H1 (cell line): Measurements from ENCODE around the gene PRKAG1. TPM values are rescaled to one million over a fixed set of nuclear protein-coding genes. Genes with fewer than 3 reads are reported as not detected.

Source experiments
- CBX8 ChIP-seq: fragments of 300-800, 300-1000 bp; sonication (generic); IDR thresholded peaks from 2 replicates; pipeline ENCODE4 v1.7.1; 2016; ENCODE audit warnings: low read depth, low read length, borderline replicate concordance
- CHD1 ChIP-seq: IDR thresholded peaks from 2 replicates; pipeline ENCODE4 v1.6.1; 2012; ENCODE audit warnings: low read depth, low read length, improper control_type of control experiment
- CREB1 ChIP-seq: IDR thresholded peaks from 2 replicates; pipeline ENCODE4 v1.6.1; 2012; ENCODE audit warnings: inconsistent platforms
- NRF1 ChIP-seq: IDR thresholded peaks from 2 replicates; pipeline ENCODE4 v1.6.1; 2011; ENCODE audit warnings: mild to moderate bottlenecking, low read depth, low read length, improper control_type of control experiment
- POLR2A ChIP-seq, 2 experiments: IDR thresholded peaks; 1 replicate in 1 of 2; 2 replicates in 1 of 2; pipeline ENCODE4 v1.6.1; 2011; ENCODE audit warnings: low read depth in 2 of 2, low read length in 2 of 2, mild to moderate bottlenecking in 2 of 2; ENCODE audit errors: control extremely low read depth in 1 of 2
- POLR2AphosphoS5 ChIP-seq: IDR thresholded peaks from 2 replicates; pipeline ENCODE4 v1.6.1; 2011; ENCODE audit warnings: low read depth, low read length
- SIN3A ChIP-seq, 2 experiments: IDR thresholded peaks in 1 of 2; conservative IDR thresholded peaks in 1 of 2; 2 replicates each; pipeline ENCODE4 v1.6.1; 2011 to 2012; ENCODE audit warnings: low read length in 2 of 2, improper control_type of control experiment in 1 of 2, low read depth in 1 of 2, mild to moderate bottlenecking in 1 of 2
- TEAD4 ChIP-seq: IDR thresholded peaks from 2 replicates; pipeline ENCODE4 v1.6.1; 2012; ENCODE audit warnings: low read depth, low read length, inconsistent platforms, mixed read lengths
- polyA plus RNA-seq, 7 experiments: library from polyadenylated mRNA; depleted of rRNA in 3 of 7; stranded (reverse) in 5 of 7; unstranded in 2 of 7; fragments of >200 nt in 5 of 7; fragments of 200-250 nt in 2 of 7; gene quantifications; 1 replicate in 5 of 7; 2 replicates in 1 of 7; 4 replicates in 1 of 7; pipeline versions ENCODE4 v1.2.1 to v1.2.3, GENCODE V29; 2011 to 2013; ENCODE audit warnings: missing spikeins in 2 of 7, mixed read lengths in 2 of 7
- total RNA-seq: library from RNA; stranded (reverse); fragmentation: NEBNext Ultra II Directional; extraction: Animal tissue kit (Norgen Biotek cat#: 25700); gene quantifications from 2 replicates; pipeline ENCODE4 v1.2.1, GENCODE V29; 2021
- TF ChIP-seq, protein P1 (sequence below): IDR thresholded peaks from 2 replicates; pipeline ENCODE4 v1.6.1; 2012; ENCODE audit warnings: low read length, inconsistent platforms
- TF ChIP-seq, protein P2 (sequence below): IDR thresholded peaks from 2 replicates; pipeline ENCODE4 v1.6.1; 2012; ENCODE audit warnings: inconsistent platforms

The PRKAG1 gene
- total and polyA plus RNA-seq, 2 of the 8 experiments (the other 6 are each of a cell fraction or from before 2014, with no cell fraction given): 38.6 to 57.5 TPM

DNA sequence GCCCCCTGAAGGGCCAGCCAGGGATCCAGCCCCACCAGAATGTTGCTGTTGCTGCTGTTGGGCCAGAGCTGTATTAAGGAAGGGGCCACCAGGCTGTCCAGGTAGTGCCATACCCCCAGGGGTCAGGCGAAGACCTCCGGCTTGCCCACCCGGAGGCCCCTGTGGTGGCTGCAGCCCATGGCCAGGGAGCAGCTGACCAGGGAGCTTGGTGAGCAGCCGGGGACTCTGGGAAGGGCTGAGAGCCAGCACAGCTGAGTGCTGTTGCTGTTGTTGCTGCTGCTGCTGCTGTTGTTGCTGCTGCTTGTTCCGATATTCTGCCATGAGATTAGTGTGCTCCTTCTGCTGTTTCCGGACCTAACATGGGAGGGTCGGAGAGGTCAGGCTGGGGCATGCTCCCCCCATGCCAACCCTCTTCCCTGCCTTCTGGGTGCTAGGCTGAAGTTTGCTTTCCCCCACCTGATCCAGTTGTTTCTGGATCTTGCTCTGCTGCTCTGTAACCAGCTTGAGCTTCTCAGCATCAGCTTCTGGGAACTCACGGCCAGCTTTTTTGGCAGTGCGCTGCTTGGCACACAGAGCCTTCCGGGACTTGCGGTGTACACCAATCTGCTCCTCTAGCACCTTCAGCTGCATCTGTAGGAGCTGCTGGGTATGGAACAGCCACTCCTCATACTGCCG, 15.2 kb upstream of the PRKAG1 start (continued):
- TF ChIP-seq, protein P1, sequence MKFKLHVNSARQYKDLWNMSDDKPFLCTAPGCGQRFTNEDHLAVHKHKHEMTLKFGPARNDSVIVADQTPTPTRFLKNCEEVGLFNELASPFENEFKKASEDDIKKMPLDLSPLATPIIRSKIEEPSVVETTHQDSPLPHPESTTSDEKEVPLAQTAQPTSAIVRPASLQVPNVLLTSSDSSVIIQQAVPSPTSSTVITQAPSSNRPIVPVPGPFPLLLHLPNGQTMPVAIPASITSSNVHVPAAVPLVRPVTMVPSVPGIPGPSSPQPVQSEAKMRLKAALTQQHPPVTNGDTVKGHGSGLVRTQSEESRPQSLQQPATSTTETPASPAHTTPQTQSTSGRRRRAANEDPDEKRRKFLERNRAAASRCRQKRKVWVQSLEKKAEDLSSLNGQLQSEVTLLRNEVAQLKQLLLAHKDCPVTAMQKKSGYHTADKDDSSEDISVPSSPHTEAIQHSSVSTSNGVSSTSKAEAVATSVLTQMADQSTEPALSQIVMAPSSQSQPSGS: no peak
- TF ChIP-seq, protein P2, sequence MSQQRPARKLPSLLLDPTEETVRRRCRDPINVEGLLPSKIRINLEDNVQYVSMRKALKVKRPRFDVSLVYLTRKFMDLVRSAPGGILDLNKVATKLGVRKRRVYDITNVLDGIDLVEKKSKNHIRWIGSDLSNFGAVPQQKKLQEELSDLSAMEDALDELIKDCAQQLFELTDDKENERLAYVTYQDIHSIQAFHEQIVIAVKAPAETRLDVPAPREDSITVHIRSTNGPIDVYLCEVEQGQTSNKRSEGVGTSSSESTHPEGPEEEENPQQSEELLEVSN: no peak
- TF ChIP-seq POLR2A (IDR thresholded peaks at IDR 0.05; ENCODE audit: control extremely low read depth in 1 of 2, low read depth in 2 of 2, low read length in 2 of 2): no peak
- TF ChIP-seq SIN3A (conservative IDR thresholded peaks at IDR 0.05 in 1 of 2, IDR thresholded peaks at IDR 0.05 in 1 of 2; ENCODE audit: low read depth in 1 of 2, low read length in 2 of 2): no peak
- no peak for TF ChIP-seq CREB1
- no peak for TF ChIP-seq TEAD4
- no peak for TF ChIP-seq CBX8
- no peak for TF ChIP-seq CHD1
- TF ChIP-seq POLR2AphosphoS5: no peak
- TF ChIP-seq NRF1: no peak
